ENCODE data around the gene AKAP12.

AKAP12 gene

GRCh38 chr6:151385177-151385576 lies 145.4 kb downstream of the AKAP12 start:
- no peak for DNase-seq

GRCh38 chr6:151387175-151387970 lies 147.6 kb downstream of the AKAP12 start:
- no peak for DNase-seq

GRCh38 chr6:151388236-151388635 lies 148.5 kb downstream of the AKAP12 start:
- no peak for DNase-seq

- no peak for DNase-seq
Observed at GRCh38 chr6:151388997-151389617, 149.3 kb downstream of the AKAP12 start.

- DNase-seq, result peak in 1 of 2 experiments; percentile 62
Observed at GRCh38 chr6:151389618-151390275, 150.0 kb downstream of the AKAP12 start.

- DNase-seq, result peak; percentile 90 to 97
Observed at GRCh38 chr6:151390276-151390850, 150.6 kb downstream of the AKAP12 start.

GRCh38 chr6:151390851-151391470 lies 151.2 kb downstream of the AKAP12 start:
- DNase-seq, result peak in 1 of 2 experiments; percentile 23

- peak; percentile 11 to 18 for DNase-seq
Observed at GRCh38 chr6:151391471-151392413, 152.0 kb downstream of the AKAP12 start, which contains the start of gene ZBTB2. TSS of gene ZBTB2 (minus strand) at chr6:151391559. CDS start at chr6:151373637, 17,922 bp downstream.

- no peak for DNase-seq
Observed at GRCh38 chr6:151392427-151392826, 152.7 kb downstream of the AKAP12 start.

- no peak for DNase-seq
Observed at GRCh38 chr6:151393410-151393809, 153.6 kb downstream of the AKAP12 start.

GRCh38 chr6:151399679-151400078 lies 159.9 kb downstream of the AKAP12 start:
- no peak for DNase-seq

GRCh38 chr6:151400473-151400872 lies 160.7 kb downstream of the AKAP12 start:
- DNase-seq, result no peak

- no peak for DNase-seq
Observed at GRCh38 chr6:151402228-151402627, 162.5 kb downstream of the AKAP12 start.

GRCh38 chr6:151403919-151404308 lies 164.1 kb downstream of the AKAP12 start:
- no peak for DNase-seq
